ENCODE measurements around the gene UBE2J2. TPM values are rescaled to one million over a fixed set of nuclear protein-coding genes. Genes with fewer than 3 reads are reported as not detected.

The UBE2J2 gene
- total and polyA plus RNA-seq, 4 experiments from 2014 or later: 79.4 to 96.7 (median 87.8) TPM

DNA sequence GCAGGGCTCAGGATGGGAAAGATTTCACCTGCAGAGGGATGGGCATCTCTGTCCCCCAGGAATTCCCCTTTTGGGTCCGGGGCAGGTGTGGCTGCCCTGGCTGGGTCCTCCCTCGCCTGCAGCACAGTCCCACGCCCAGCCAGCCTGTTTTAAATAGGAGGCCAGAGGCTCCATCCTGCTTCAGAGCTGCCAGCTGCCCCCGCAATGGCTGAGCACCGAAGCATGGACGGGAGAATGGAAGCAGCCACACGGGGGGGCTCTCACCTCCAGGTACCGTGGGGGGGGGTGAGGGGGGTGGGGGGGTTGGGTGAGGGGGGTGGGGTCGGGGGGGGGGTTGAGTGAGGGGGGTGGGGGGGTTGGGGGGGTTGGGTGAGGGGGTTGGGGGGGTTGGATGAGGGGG is 10.2 kb upstream of the UBE2J2 start:
- H3K27me3 ChIP-seq (ENCODE audit: insufficient read depth, low read length): no peaks in the 10 kb centered on the region
- Mint-ChIP-seq H3K27ac (no peak overlapping the region), H3K27me3 (peaks cover 0 to 1% of the 10 kb centered on the region in 2 donors), H3K4me3 (no peak overlapping the region), H3K36me3 (no peaks in the 10 kb centered on the region), H3K9me3 (no peaks in the 10 kb centered on the region), H3K4me1 (peaks cover 0 to 1% (median 0%) of the 10 kb centered on the region in 4 donors)
- DNase-seq: peak in 1 of 5 donors; percentile 7
- POLR2A ChIA-PET (ENCODE audit: partially characterized antibody): no interaction called here
- CTCF ChIA-PET (ENCODE audit: partially characterized antibody): no interaction called here
- H3K36me3 ChIP-seq (ENCODE audit: insufficient read depth, low read length): no peaks in the 10 kb centered on the region
- no peak overlapping the region for H3K27ac ChIP-seq (ENCODE audit: low read depth, low read length)
- no peaks in the 10 kb centered on the region for H3K9me3 ChIP-seq (ENCODE audit: control insufficient read depth in 1 of 2, low read length in 2 of 2)
- no peak overlapping the region for H3K4me3 ChIP-seq (ENCODE audit: low read length in 2 of 2)
- intact Hi-C loops (cut with micrococcal nuclease): no loop called here
- H3K4me1 ChIP-seq (ENCODE audit: insufficient read depth, low read length): no peaks in the 10 kb centered on the region

DNA sequence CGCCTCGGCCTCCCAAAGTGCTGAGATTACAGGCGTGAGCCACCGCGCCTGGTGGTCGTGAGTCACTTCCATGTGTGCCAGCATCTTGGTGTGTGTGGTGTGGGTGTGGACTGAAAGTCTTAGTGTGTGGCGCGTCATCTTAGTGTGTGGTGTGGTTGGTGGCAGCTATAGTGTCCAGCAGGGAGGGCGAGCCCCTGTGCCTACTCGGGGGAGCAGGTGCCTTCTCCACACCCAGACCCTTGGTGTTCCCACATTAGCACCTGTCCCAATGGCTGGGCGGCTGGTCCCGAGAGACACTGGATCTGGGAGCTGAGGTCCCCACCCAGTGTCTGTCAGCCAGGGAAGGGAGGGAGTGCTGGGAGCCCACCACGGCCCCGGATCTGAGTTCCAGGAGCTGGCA is 9.3 kb upstream of the UBE2J2 start:
- H3K27me3 Mint-ChIP-seq: peaks cover 0 to 1% of the 10 kb centered on the region in 2 donors
- peaks cover 0 to 1% (median 0%) of the 10 kb centered on the region in 4 donors for H3K4me1 Mint-ChIP-seq
- ChIA-PET CTCF (ENCODE audit: partially characterized antibody) (no interaction called here), POLR2A (ENCODE audit: partially characterized antibody) (no interaction called here)
- Histone ChIP-seq H3K27ac (ENCODE audit: low read depth, low read length) (no peak overlapping the region), H3K4me1 (ENCODE audit: insufficient read depth, low read length) (no peaks in the 10 kb centered on the region), H3K27me3 (ENCODE audit: insufficient read depth, low read length) (no peaks in the 10 kb centered on the region), H3K4me3 (ENCODE audit: low read length in 2 of 2) (no peak overlapping the region), H3K9me3 (ENCODE audit: control insufficient read depth in 1 of 2, low read length in 2 of 2) (no peaks in the 10 kb centered on the region), H3K36me3 (ENCODE audit: insufficient read depth, low read length) (no peaks in the 10 kb centered on the region)
- no peak overlapping the region for H3K27ac Mint-ChIP-seq
- DNase-seq: no peak
- no peaks in the 10 kb centered on the region for H3K36me3 Mint-ChIP-seq
- no peak overlapping the region for H3K4me3 Mint-ChIP-seq
- no peaks in the 10 kb centered on the region for H3K9me3 Mint-ChIP-seq
- intact Hi-C loops (cut with micrococcal nuclease): no loop called here

DNA sequence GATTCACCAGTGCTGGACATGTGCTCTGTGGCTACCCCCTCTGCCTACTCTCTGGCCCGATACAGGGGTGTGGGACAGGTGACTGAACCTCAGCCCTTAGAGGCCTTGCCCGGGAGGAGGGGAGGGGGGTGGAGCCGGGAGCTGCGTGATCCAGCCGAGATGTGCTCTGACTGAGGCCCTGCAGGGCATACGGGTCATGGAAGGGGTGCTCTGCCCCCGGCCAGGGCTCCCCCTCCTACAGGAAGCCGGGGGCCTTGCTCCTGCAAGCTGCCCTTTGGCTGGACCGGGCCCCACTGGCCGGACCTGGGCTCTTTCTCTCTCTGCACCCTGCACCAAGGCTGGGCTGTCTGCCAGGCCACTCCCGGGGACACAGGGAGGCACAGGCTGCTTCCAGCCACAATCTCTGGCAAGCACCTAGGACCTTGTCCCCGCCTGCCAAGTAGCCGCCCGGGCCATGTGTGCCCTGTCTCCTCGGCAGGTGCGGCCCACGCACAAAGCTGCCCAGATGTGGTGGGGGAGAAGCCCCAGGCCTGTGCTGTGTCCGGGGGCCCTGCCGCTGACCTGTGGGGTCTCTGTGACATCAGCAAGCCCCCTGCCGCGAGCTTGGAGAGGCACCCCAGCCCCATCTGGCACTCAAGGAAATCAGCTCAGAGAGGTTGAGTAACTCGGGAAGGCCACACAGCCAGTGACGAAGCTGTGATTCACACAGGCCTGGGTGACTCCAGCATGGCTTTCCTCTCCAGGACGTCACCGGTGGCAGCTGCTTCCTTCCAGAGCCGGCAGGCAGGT is 8.1 kb upstream of the UBE2J2 start:
- intact Hi-C loops (cut with micrococcal nuclease): no loop called here
- ChIA-PET POLR2A (ENCODE audit: partially characterized antibody) (no interaction called here), CTCF (ENCODE audit: partially characterized antibody) (interaction anchor here (0.7 kb wide), 1 partner anchor 9 kb away, joined by 3 read pairs; no protein-coding TSS in a partner anchor)
- H3K4me3 Mint-ChIP-seq: no peak overlapping the region
- peaks cover 0 to 1% (median 0%) of the 10 kb centered on the region in 4 donors for H3K4me1 Mint-ChIP-seq
- H3K36me3 ChIP-seq (ENCODE audit: insufficient read depth, low read length): no peaks in the 10 kb centered on the region
- no peak overlapping the region for H3K27ac ChIP-seq (ENCODE audit: low read depth, low read length)
- H3K9me3 Mint-ChIP-seq: no peaks in the 10 kb centered on the region
- H3K27me3 ChIP-seq (ENCODE audit: insufficient read depth, low read length): no peaks in the 10 kb centered on the region
- peaks cover 0 to 1% of the 10 kb centered on the region in 2 donors for H3K27me3 Mint-ChIP-seq
- no peak overlapping the region for H3K27ac Mint-ChIP-seq
- no peaks in the 10 kb centered on the region for H3K4me1 ChIP-seq (ENCODE audit: insufficient read depth, low read length)
- peak in 1 of 5 donors; percentile 24 for DNase-seq
- no peaks in the 10 kb centered on the region for H3K9me3 ChIP-seq (ENCODE audit: control insufficient read depth in 1 of 2, low read length in 2 of 2)
- no peaks in the 10 kb centered on the region for H3K36me3 Mint-ChIP-seq
- H3K4me3 ChIP-seq (ENCODE audit: low read length in 2 of 2): no peak overlapping the region

DNA sequence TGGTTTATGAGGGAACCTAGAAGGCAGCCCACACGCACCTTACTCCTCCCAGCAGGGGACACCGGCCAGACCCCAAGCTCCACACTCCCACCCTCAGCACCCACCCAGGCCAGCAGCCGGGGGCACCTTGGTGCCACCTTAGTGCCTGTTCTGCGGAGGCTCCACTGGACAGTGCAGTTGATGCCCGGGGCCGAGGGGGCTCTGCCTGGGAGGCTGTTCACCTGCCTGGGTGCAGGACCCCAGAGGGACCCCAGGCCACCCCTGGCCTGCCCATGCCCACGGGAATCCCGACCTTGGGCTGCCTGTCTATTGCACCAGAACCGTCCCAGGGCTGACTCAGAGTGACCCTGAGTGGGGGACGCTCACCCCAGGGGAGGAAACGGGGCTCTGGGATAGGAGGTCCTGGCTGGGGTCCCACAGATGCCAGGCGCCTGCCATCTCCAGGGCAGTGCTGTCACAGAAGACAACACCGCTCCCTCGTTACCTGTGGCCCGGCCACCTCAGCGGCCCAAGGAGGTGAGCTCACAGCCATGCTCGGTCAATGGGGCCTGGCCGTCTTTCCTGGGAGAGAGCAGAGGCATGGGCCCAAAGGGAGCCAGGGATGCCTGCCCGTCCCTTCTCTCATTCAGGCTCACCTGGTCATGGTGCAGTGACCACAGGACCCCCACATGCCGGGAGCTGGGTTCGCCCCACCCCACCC is 7.3 kb upstream of the UBE2J2 start:
- no peak overlapping the region for H3K27ac ChIP-seq (ENCODE audit: low read depth, low read length)
- peak in 1 of 5 donors; percentile 36 for DNase-seq
- H3K4me1 ChIP-seq (ENCODE audit: insufficient read depth, low read length): no peaks in the 10 kb centered on the region
- peaks cover 0 to 1% of the 10 kb centered on the region in 2 donors for H3K27me3 Mint-ChIP-seq
- no peak overlapping the region for H3K27ac Mint-ChIP-seq
- H3K9me3 Mint-ChIP-seq: no peaks in the 10 kb centered on the region
- H3K4me3 ChIP-seq (ENCODE audit: low read length in 2 of 2): no peak overlapping the region
- no peaks in the 10 kb centered on the region for H3K36me3 Mint-ChIP-seq
- H3K4me3 Mint-ChIP-seq: no peak overlapping the region
- H3K4me1 Mint-ChIP-seq: peaks cover 0 to 1% (median 0%) of the 10 kb centered on the region in 4 donors
- no peaks in the 10 kb centered on the region for H3K27me3 ChIP-seq (ENCODE audit: insufficient read depth, low read length)
- H3K36me3 ChIP-seq (ENCODE audit: insufficient read depth, low read length): no peaks in the 10 kb centered on the region
- POLR2A ChIA-PET (ENCODE audit: partially characterized antibody): no interaction called here
- intact Hi-C loops (cut with micrococcal nuclease): no loop called here
- CTCF ChIA-PET (ENCODE audit: partially characterized antibody): no interaction called here
- H3K9me3 ChIP-seq (ENCODE audit: control insufficient read depth in 1 of 2, low read length in 2 of 2): no peaks in the 10 kb centered on the region

DNA sequence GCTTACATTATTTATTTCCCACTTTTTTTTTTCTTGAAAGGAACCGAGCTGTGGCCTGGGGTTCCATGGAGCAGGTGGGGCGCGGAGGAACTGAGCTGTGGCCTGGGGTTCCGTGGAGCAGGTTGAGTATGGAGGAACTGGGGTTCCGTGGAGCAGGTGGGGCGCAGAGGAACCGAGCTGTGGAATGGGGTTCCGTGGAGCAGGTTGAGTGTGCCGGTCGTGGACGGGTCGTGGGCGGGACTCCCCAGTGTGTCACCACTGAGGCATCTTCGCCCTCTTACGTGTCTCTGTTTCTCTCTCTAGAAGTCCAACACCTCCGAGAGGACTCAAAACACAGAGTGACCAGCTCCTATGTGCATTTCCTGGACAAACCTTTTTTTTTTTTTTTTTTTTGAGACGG is 5.4 kb upstream of the UBE2J2 start:
- Histone ChIP-seq H3K27ac (ENCODE audit: low read depth, low read length) (no peak overlapping the region), H3K4me3 (ENCODE audit: low read length in 2 of 2) (no peak overlapping the region), H3K4me1 (ENCODE audit: insufficient read depth, low read length) (peaks cover 6% of the 10 kb centered on the region), H3K27me3 (ENCODE audit: insufficient read depth, low read length) (no peaks in the 10 kb centered on the region), H3K36me3 (ENCODE audit: insufficient read depth, low read length) (no peaks in the 10 kb centered on the region), H3K9me3 (ENCODE audit: control insufficient read depth in 1 of 2, low read length in 2 of 2) (no peaks in the 10 kb centered on the region)
- peaks cover 0 to 1% of the 10 kb centered on the region in 2 donors for H3K27me3 Mint-ChIP-seq
- H3K27ac Mint-ChIP-seq: no peak overlapping the region
- no peaks in the 10 kb centered on the region for H3K36me3 Mint-ChIP-seq
- H3K4me3 Mint-ChIP-seq: no peak overlapping the region
- intact Hi-C loops (cut with micrococcal nuclease): no loop called here
- DNase-seq: peak in 1 of 5 donors; percentile 11
- H3K4me1 Mint-ChIP-seq: peaks cover 0 to 3% (median under 1%) of the 10 kb centered on the region in 4 donors
- ChIA-PET POLR2A (ENCODE audit: partially characterized antibody) (no interaction called here), CTCF (ENCODE audit: partially characterized antibody) (interaction anchor here (1.1 kb wide), 1 partner anchor 157 kb away, joined by 4 read pairs; no protein-coding TSS in a partner anchor)
- H3K9me3 Mint-ChIP-seq: no peaks in the 10 kb centered on the region

DNA sequence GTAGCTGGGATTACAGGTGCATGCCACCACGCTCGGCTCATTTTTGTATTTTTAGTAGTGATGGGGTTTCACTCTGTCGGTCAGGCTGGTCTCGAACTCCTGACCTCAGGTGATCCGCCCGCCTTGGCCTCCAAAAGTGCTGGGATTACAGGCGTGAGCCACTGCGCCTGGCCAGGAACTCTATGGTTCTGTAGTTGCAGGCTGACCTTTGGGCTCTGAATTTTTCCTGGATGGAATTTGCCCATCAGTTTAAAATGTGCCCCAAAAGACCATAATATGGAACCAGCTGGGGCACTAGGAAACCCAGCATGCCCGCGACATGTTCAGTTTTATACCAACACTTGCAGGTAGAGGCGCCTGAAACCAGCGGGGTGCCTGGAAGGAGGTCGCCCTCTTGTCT is 5.0 kb upstream of the UBE2J2 start:
- intact Hi-C loops (cut with micrococcal nuclease): no loop called here
- POLR2A ChIA-PET (ENCODE audit: partially characterized antibody): no interaction called here

DNA sequence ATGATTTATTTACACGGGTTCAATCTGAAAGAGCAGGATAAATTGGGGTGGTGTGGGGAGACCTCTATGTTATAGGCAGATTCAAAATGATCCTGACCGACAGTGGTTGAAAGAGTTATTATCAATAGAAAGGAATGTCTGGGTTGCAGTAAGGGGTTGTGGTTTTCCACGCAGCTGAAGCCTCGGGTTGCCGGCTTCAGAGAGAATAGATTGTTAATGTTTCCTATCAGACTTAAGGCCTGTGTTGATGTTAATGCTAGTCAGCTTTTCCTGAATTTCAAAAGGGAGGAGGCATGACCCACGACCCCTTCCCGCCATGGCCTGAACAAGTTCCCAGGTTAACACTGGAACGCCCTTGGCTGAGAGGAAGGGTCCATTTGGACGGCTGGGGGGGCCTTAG is 2.2 kb upstream of the UBE2J2 start:
- Histone ChIP-seq H3K27me3 (ENCODE audit: insufficient read depth, low read length) (no peaks in the 10 kb centered on the region), H3K27ac (ENCODE audit: low read depth, low read length) (no peak overlapping the region), H3K9me3 (ENCODE audit: control insufficient read depth in 1 of 2, low read length in 2 of 2) (no peaks in the 10 kb centered on the region), H3K36me3 (ENCODE audit: insufficient read depth, low read length) (no peaks in the 10 kb centered on the region), H3K4me1 (ENCODE audit: insufficient read depth, low read length) (peaks cover 28% of the 10 kb centered on the region), H3K4me3 (ENCODE audit: low read length in 2 of 2) (no peak overlapping the region)
- POLR2A ChIA-PET (ENCODE audit: partially characterized antibody): no interaction called here
- no peaks in the 10 kb centered on the region for H3K9me3 Mint-ChIP-seq
- H3K27ac Mint-ChIP-seq: peak overlapping the region in 4 of 7 donors; percentile 29 to 48 (median 44)
- peak overlapping the region; percentile 26 to 70 (median 48) for H3K4me3 Mint-ChIP-seq
- peaks cover 0 to 1% of the 10 kb centered on the region in 2 donors for H3K27me3 Mint-ChIP-seq
- H3K4me1 Mint-ChIP-seq: peaks cover 10 to 26% (median 19%) of the 10 kb centered on the region in 4 donors
- CTCF ChIA-PET (ENCODE audit: partially characterized antibody): interaction anchor here (1.2 kb wide), 1 partner anchor 97 kb away, joined by 3 read pairs; no protein-coding TSS in a partner anchor
- H3K36me3 Mint-ChIP-seq: peaks cover 0 to 10% of the 10 kb centered on the region in 2 donors
- intact Hi-C loops (cut with micrococcal nuclease): no loop called here
- peak in 1 of 5 donors; percentile 35 for DNase-seq

More for the DNA sequence above, 5.0 kb upstream of the UBE2J2 start:
- no peaks in the 10 kb centered on the region for H3K9me3 ChIP-seq (ENCODE audit: control insufficient read depth in 1 of 2, low read length in 2 of 2)
- no peak overlapping the region for H3K4me3 Mint-ChIP-seq
- no peak overlapping the region for H3K27ac ChIP-seq (ENCODE audit: low read depth, low read length)
- H3K27me3 Mint-ChIP-seq: peaks cover 0 to 1% of the 10 kb centered on the region in 2 donors
- H3K4me1 ChIP-seq (ENCODE audit: insufficient read depth, low read length): peaks cover 6% of the 10 kb centered on the region
- H3K36me3 Mint-ChIP-seq: no peaks in the 10 kb centered on the region
- no peaks in the 10 kb centered on the region for H3K27me3 ChIP-seq (ENCODE audit: insufficient read depth, low read length)
- no peak overlapping the region for H3K27ac Mint-ChIP-seq
- no peaks in the 10 kb centered on the region for H3K9me3 Mint-ChIP-seq
- no peaks in the 10 kb centered on the region for H3K36me3 ChIP-seq (ENCODE audit: insufficient read depth, low read length)
- CTCF ChIA-PET (ENCODE audit: partially characterized antibody): interaction anchor here (0.6 to 2.0 kb wide), 4 partner anchors 24 to 156 kb away, joined by 3 to 8 read pairs (median 4); no protein-coding TSS in a partner anchor
- H3K4me1 Mint-ChIP-seq: peaks cover 0 to 3% (median under 1%) of the 10 kb centered on the region in 4 donors
- H3K4me3 ChIP-seq (ENCODE audit: low read length in 2 of 2): no peak overlapping the region
- DNase-seq: no peak

Measured in CD4-positive, alpha-beta memory T cell (primary cell).